SK-N-MC (cell line): ENCODE results near the gene AAGAB.

Experiments used
- DNase-seq: peaks from one replicate; pipeline ENCODE4 v3.0.0-alpha.2; 2011; ENCODE audit warnings: low read depth, low spot score
- H3K27ac ChIP-seq: fragments of 200-600 bp; sonication (generic); 2 replicates; pipeline ENCODE4 v1.5.1; 2016; ENCODE audit warnings: mixed run types
- H3K36me3 ChIP-seq: fragments of 200-600 bp; sonication (generic); 2 replicates; pipeline ENCODE4 v1.6.1; 2017; ENCODE audit warnings: antibody characterized with exemption, low read length, mixed read lengths; ENCODE audit not compliant: insufficient read depth
- H3K4me3 ChIP-seq: fragments of 200-600 bp; sonication (generic); 2 replicates; pipeline ENCODE4 v1.5.1; 2016
- H3K9ac ChIP-seq: fragments of 200-600 bp; sonication (generic); 2 replicates; pipeline ENCODE4 v1.8.0; 2017; ENCODE audit warnings: mixed run types, mixed read lengths; ENCODE audit not compliant: insufficient read length
- H3K9me3 ChIP-seq: fragments of 200-600 bp; sonication (generic); 2 replicates; pipeline ENCODE4 v1.6.1; 2017; ENCODE audit warnings: low read depth, mild to moderate bottlenecking, antibody characterized with exemption, low read length, moderate library complexity, mixed read lengths
- EZH2 ChIP-seq: fragments of 200-600 bp; sonication (generic); IDR thresholded peaks from one replicate; pipeline ENCODE4 v1.6.1; 2017; ENCODE audit warnings: antibody characterized with exemption
- FOXP2 ChIP-seq: optimal IDR thresholded peaks from 2 replicates; pipeline ENCODE3; 2011; ENCODE audit warnings: mild to moderate bottlenecking, moderate library complexity; ENCODE audit not compliant: insufficient read depth; ENCODE audit errors: extremely low read length, control extremely low read depth
- POLR2AphosphoS5 ChIP-seq: IDR thresholded peaks from 2 replicates; pipeline ENCODE4 v1.6.1; 2012; ENCODE audit warnings: mild to moderate bottlenecking, low read depth, low read length, borderline replicate concordance

The AAGAB gene

DNA sequence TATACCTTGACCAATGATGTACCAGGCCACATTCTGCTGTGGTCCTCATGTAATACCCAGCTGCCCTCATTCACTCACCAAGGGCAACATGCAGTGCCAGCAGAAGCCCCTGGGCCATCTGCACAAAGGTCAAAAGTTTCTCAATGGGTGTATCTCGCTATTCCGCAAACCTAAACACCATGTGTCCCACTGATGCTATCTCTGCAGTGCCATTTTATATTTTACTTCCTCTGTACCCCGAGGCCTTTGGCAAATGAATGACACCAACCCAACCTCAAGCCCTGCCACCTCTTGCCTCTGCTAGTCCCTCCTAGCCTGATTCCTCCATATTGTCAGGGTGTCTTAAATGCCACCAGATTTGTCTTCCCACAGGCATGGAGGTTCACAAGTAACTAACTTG lies 59.2 kb downstream of the AAGAB start:
- H3K9ac ChIP-seq = no peak overlapping the region
- no peaks in the 10 kb centered on the region for H3K9me3 ChIP-seq
- no peak for DNase-seq
- peaks cover 8% of the 10 kb centered on the region for H3K36me3 ChIP-seq
- TF ChIP-seq FOXP2 = no peak
- TF ChIP-seq POLR2AphosphoS5 = no peak
- TF ChIP-seq EZH2 = no peak
- no peak overlapping the region for H3K4me3 ChIP-seq
- no peak overlapping the region for H3K27ac ChIP-seq

DNA sequence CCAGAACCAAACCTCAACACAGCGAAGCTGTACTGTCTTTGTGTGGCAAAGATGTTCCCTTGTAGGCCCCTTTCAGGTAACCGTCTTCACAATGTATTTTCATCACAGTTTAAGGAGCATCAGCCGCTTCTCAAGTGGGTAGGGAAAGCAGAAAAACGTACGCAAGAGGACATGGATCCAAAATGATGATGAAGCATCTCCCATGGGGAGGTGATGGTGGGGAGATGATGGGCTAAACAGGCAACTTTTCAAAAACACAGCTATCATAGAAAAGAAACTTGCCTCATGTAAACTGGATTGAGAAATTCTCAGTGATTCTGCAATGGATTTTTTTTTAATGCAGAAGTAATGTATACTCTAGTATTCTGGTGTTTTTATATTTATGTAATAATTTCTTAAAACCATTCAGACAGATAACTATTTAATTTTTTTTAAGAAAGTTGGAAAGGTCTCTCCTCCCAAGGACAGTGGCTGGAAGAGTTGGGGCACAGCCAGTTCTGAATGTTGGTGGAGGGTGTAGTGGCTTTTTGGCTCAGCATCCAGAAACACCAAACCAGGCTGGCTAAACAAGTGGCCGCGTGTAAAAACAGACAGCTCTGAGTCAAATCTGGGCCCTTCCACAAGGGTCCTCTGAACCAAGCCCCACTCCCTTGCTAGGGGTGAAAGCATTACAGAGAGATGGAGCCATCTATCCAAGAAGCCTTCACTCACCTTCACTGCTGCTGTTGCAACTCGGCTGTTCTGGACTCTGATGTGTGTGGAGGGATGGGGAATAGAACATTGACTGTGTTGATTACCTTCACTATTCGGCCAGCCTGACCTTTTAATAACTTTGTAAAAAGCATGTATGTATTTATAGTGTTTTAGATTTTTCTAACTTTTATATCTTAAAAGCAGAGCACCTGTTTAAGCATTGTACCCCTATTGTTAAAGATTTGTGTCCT lies 60.0 kb downstream of the AAGAB start:
- no peak for DNase-seq
- Histone ChIP-seq H3K9ac (no peak overlapping the region), H3K27ac (no peak overlapping the region), H3K4me3 (no peak overlapping the region), H3K9me3 (no peaks in the 10 kb centered on the region), H3K36me3 (peaks cover 17% of the 10 kb centered on the region)
- TF ChIP-seq EZH2 = no peak
- no peak for TF ChIP-seq FOXP2
- TF ChIP-seq POLR2AphosphoS5 = no peak

GRCh38 chr15:67193223-67193990 lies 61.1 kb downstream of the AAGAB start:
- no peak overlapping the region for H3K27ac ChIP-seq
- peaks cover 19% of the 10 kb centered on the region for H3K36me3 ChIP-seq
- TF ChIP-seq EZH2 (no peak), POLR2AphosphoS5 (no peak), FOXP2 (no peak)
- no peak for DNase-seq
- no peak overlapping the region for H3K4me3 ChIP-seq
- no peak overlapping the region for H3K9ac ChIP-seq
- H3K9me3 ChIP-seq = no peaks in the 10 kb centered on the region

- TF ChIP-seq FOXP2 = no peak
- no peak for TF ChIP-seq EZH2
- TF ChIP-seq POLR2AphosphoS5 = no peak
- H3K4me3 ChIP-seq = no peak overlapping the region
- peaks cover 23% of the 10 kb centered on the region for H3K36me3 ChIP-seq
- no peak overlapping the region for H3K9ac ChIP-seq
- DNase-seq = no peak
- no peak overlapping the region for H3K27ac ChIP-seq
- H3K9me3 ChIP-seq = no peaks in the 10 kb centered on the region
Measured at GRCh38 chr15:67192185-67192820, 62.2 kb downstream of the AAGAB start.

GRCh38 chr15:67190813-67191212 lies 63.6 kb downstream of the AAGAB start:
- DNase-seq = no peak
- Histone ChIP-seq H3K27ac (no peak overlapping the region), H3K36me3 (peaks cover 23% of the 10 kb centered on the region), H3K9ac (no peak overlapping the region), H3K4me3 (no peak overlapping the region), H3K9me3 (no peaks in the 10 kb centered on the region)
- TF ChIP-seq EZH2 = no peak
- no peak for TF ChIP-seq FOXP2
- TF ChIP-seq POLR2AphosphoS5 = no peak

- H3K9ac ChIP-seq = no peak overlapping the region
- H3K4me3 ChIP-seq = no peak overlapping the region
- H3K9me3 ChIP-seq = no peaks in the 10 kb centered on the region
- H3K36me3 ChIP-seq = peaks cover 23% of the 10 kb centered on the region
- TF ChIP-seq EZH2 = no peak
- no peak overlapping the region for H3K27ac ChIP-seq
- no peak for DNase-seq
Measured at GRCh38 chr15:67190326-67190725, 64.1 kb downstream of the AAGAB start.

- Histone ChIP-seq H3K27ac (peak overlapping the region; percentile 94), H3K9ac (no peak overlapping the region)
- TF ChIP-seq POLR2AphosphoS5 = no peak
- no peak for TF ChIP-seq EZH2
- no peak for TF ChIP-seq FOXP2
Measured at GRCh38 chr15:67189326-67190051, 65.0 kb downstream of the AAGAB start.

GRCh38 chr15:67188551-67189218 lies 65.8 kb downstream of the AAGAB start:
- H3K36me3 ChIP-seq = peaks cover 30% of the 10 kb centered on the region
- H3K27ac ChIP-seq = peak overlapping the region; percentile 94
- H3K4me3 ChIP-seq = peak overlapping the region; percentile 44
- DNase-seq = peak; percentile 88
- peak overlapping the region; percentile 21 for H3K9ac ChIP-seq
- TF ChIP-seq POLR2AphosphoS5 (peak; percentile 38; the same call in 1 of the 2 replicates), FOXP2 (no peak), EZH2 (no peak)
- no peaks in the 10 kb centered on the region for H3K9me3 ChIP-seq

More at GRCh38 chr15:67189326-67190051, 65.0 kb downstream of the AAGAB start:
- no peaks in the 10 kb centered on the region for H3K9me3 ChIP-seq
- H3K4me3 ChIP-seq = no peak overlapping the region
- peaks cover 29% of the 10 kb centered on the region for H3K36me3 ChIP-seq
- DNase-seq = no peak
